Osteocyte (in vitro differentiated cells): ENCODE results near the gene ANKS1B. TPM values are rescaled to one million over a fixed set of nuclear protein-coding genes. Genes with fewer than 3 reads are reported as not detected.
"Not testable (repeated sequence)": the region's sequence is repeated elsewhere in the genome, so short reads cannot be mapped to it uniquely, and the experiment has no call there.

ENCODE experiments used
- DNase-seq: peaks from one replicate; pipeline ENCODE4 v3.0.0; 2021; ENCODE audit warnings: mixed read lengths; ENCODE audit not compliant: unreplicated experiment; ENCODE audit errors: extremely low spot score
- H3K27ac Mint-ChIP-seq: one replicate; pipeline ENCODE4 v1.8.0; 2021; ENCODE audit warnings: mild to moderate bottlenecking, mixed read lengths; ENCODE audit not compliant: unreplicated experiment
- H3K27me3 Mint-ChIP-seq: one replicate; pipeline ENCODE4 v1.8.0; 2021; ENCODE audit warnings: mixed read lengths; ENCODE audit not compliant: unreplicated experiment
- H3K36me3 Mint-ChIP-seq: one replicate; pipeline ENCODE4 v1.8.0; 2021; ENCODE audit warnings: mixed read lengths; ENCODE audit not compliant: unreplicated experiment
- H3K4me1 Mint-ChIP-seq: one replicate; pipeline ENCODE4 v1.8.0; 2021; ENCODE audit warnings: mixed read lengths; ENCODE audit not compliant: unreplicated experiment
- H3K4me3 Mint-ChIP-seq: one replicate; pipeline ENCODE4 v1.8.0; 2021; ENCODE audit warnings: mild to moderate bottlenecking, moderate library complexity, mixed read lengths; ENCODE audit not compliant: unreplicated experiment
- H3K9me3 Mint-ChIP-seq: one replicate; pipeline ENCODE4 v1.8.0; 2021; ENCODE audit warnings: mixed read lengths; ENCODE audit not compliant: unreplicated experiment
- total RNA-seq: library from RNA; stranded (reverse); gene quantifications from 2 replicates; pipeline ENCODE4 v1.2.1, GENCODE V29; 2021
- TF ChIP-seq, protein P1 (sequence below): fragments of 200-600 bp; sonication (generic); IDR thresholded peaks from 2 replicates; pipeline ENCODE4 v1.5.0; 2021; ENCODE audit warnings: antibody characterized with exemption, mild to moderate bottlenecking, moderate library complexity

Gene ANKS1B
- total RNA-seq, 1 donor from 2014 or later = 0.70 TPM

DNA sequence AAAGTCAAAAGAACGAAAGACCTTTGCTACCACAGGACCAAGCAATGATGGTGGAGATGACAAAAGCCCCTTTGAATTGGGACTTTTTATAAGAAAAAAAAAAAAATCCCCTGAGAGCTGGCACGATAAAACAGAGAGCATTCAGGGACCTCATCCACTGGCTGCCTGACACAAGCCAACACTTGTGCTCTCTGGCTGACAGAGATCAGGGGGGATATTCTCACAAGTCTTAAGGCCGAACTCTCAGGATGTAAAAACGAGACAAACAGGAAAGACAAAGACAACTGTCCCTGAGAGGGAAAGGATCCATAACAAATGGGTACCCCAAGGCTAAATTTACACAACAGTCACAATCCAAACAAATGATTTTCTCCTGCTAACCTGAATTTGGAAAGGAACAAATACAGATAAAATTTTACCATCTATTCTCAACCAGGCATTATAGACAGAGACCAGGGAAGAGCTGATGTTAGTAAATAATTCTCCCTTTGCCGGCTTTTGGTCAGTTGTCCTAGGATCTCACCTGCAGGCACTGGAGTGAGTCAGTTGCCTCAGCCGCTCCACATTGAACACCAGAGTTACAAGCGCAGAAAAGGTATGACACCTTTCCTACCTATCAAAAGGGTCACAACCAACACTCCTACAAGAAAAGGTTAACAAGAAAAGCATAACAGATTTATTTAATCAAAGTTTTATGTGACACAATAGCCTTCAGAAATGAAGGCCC lies 375.1 kb downstream of the ANKS1B start:
- H3K4me3 Mint-ChIP-seq = no peak overlapping the region
- H3K9me3 Mint-ChIP-seq = no peaks in the 10 kb centered on the region
- no peaks in the 10 kb centered on the region for H3K36me3 Mint-ChIP-seq
- DNase-seq = no peak
- peaks cover 3% of the 10 kb centered on the region for H3K4me1 Mint-ChIP-seq
- TF ChIP-seq, protein P1, sequence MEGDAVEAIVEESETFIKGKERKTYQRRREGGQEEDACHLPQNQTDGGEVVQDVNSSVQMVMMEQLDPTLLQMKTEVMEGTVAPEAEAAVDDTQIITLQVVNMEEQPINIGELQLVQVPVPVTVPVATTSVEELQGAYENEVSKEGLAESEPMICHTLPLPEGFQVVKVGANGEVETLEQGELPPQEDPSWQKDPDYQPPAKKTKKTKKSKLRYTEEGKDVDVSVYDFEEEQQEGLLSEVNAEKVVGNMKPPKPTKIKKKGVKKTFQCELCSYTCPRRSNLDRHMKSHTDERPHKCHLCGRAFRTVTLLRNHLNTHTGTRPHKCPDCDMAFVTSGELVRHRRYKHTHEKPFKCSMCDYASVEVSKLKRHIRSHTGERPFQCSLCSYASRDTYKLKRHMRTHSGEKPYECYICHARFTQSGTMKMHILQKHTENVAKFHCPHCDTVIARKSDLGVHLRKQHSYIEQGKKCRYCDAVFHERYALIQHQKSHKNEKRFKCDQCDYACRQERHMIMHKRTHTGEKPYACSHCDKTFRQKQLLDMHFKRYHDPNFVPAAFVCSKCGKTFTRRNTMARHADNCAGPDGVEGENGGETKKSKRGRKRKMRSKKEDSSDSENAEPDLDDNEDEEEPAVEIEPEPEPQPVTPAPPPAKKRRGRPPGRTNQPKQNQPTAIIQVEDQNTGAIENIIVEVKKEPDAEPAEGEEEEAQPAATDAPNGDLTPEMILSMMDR = no peak
- H3K27me3 Mint-ChIP-seq = no peaks in the 10 kb centered on the region
- H3K27ac Mint-ChIP-seq = no peak overlapping the region

DNA sequence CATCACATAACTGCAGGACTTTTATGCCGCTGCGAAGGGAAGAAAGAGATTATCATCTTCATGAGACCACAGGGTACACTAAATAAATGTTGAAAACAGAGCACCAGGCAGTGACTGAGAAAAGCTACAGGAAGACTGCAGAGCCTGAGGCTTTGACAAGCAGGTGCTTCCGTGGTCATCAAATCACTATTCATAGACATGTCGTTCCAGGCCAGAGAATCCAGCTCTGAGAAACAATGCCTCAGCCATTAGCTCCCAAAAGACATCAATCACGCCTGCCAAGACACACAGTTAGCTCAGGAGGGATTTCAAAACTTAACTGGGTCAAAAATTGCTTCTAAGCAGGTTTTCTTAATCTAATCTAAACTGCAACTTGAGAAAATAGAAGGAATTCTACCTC lies 384.3 kb downstream of the ANKS1B start:
- Mint-ChIP-seq H3K4me1 (no peaks in the 10 kb centered on the region), H3K27ac (no peak overlapping the region), H3K36me3 (no peaks in the 10 kb centered on the region), H3K9me3 (no peaks in the 10 kb centered on the region), H3K27me3 (peaks cover 2% of the 10 kb centered on the region), H3K4me3 (no peak overlapping the region)
- TF ChIP-seq, protein P1 = no peak
- DNase-seq = no peak

GRCh38 chr12:99598785-99599184 lies 386.0 kb downstream of the ANKS1B start:
- Mint-ChIP-seq H3K4me1 (no peaks in the 10 kb centered on the region), H3K27ac (no peak overlapping the region), H3K36me3 (no peaks in the 10 kb centered on the region), H3K4me3 (no peak overlapping the region), H3K9me3 (no peaks in the 10 kb centered on the region), H3K27me3 (peaks cover 2% of the 10 kb centered on the region)
- no peak for DNase-seq
- TF ChIP-seq, protein P1 = no peak

GRCh38 chr12:99596762-99597161 lies 388.0 kb downstream of the ANKS1B start:
- Mint-ChIP-seq H3K4me3 (no peak overlapping the region), H3K27ac (no peak overlapping the region), H3K27me3 (peaks cover 2% of the 10 kb centered on the region), H3K36me3 (no peaks in the 10 kb centered on the region), H3K4me1 (no peaks in the 10 kb centered on the region), H3K9me3 (no peaks in the 10 kb centered on the region)
- TF ChIP-seq, protein P1 = no peak
- DNase-seq = no peak

DNA sequence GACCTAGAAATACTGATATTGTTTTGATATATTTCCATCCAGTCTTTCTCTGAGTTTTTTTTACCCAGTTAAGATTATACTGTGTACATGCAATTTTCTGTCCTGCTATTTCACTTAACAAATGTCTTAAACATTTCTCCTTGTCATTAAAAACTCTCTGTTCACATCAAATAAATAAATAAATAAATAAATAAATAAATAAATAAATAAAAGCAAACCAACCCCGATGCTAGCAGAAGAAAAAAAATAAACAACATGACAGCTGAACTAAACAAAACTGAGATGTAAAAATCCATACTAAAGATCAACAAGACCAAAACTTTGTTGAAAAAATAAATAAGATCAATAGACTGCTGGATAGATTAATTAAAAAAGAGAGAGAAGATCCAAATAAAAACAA lies 407.6 kb downstream of the ANKS1B start:
- DNase-seq, H3K9me3 Mint-ChIP-seq, H3K27me3 Mint-ChIP-seq, H3K4me3 Mint-ChIP-seq, H3K36me3 Mint-ChIP-seq, H3K4me1 Mint-ChIP-seq, H3K27ac Mint-ChIP-seq: not testable (repeated sequence)
